HFFc6 (cell line): ENCODE data around the gene ASB10. TPM values are rescaled to one million over a fixed set of nuclear protein-coding genes. Genes with fewer than 3 reads are reported as not detected.
A peak's percentile ranks its signal among the peaks of the same experiment; 100 is the strongest.

Source experiments
- DNase-seq: peaks from one replicate; pipeline ENCODE4 v3.0.0-alpha.2; 2018
- H3K27ac Mint-ChIP-seq: 2 replicates; pipeline ENCODE4 v1.8.0; 2020; ENCODE audit warnings: mild to moderate bottlenecking, mixed read lengths
- H3K27me3 Mint-ChIP-seq: 2 replicates; pipeline ENCODE4 v1.8.0; 2021; ENCODE audit warnings: mild to moderate bottlenecking, moderate library complexity, mixed read lengths; ENCODE audit not compliant: insufficient read depth
- H3K36me3 Mint-ChIP-seq: 2 replicates; pipeline ENCODE4 v1.8.0; 2021; ENCODE audit warnings: low read depth, mixed read lengths
- H3K4me1 Mint-ChIP-seq: 2 replicates; pipeline ENCODE4 v1.8.0; 2020; ENCODE audit warnings: low read depth, mixed read lengths
- H3K4me3 Mint-ChIP-seq: 2 replicates; pipeline ENCODE4 v1.8.0; 2020; ENCODE audit warnings: mild to moderate bottlenecking, moderate library complexity, mixed read lengths
- H3K9me3 Mint-ChIP-seq: 2 replicates; pipeline ENCODE4 v1.8.0; 2020; ENCODE audit warnings: mild to moderate bottlenecking, mixed read lengths
- total RNA-seq, 6 experiments: library from RNA; stranded (reverse); fragmentation: NEBNext Ultra II Directional; extraction: Animal tissue kit (Norgen Biotek cat#: 25700); gene quantifications; 2 replicates in 1 of 6; 3 replicates in 5 of 6; pipeline ENCODE4 v1.2.3, GENCODE V29; 2021
- TF ChIP-seq, protein P1 (sequence below): fragments of 200-600 bp; sonication (generic); IDR thresholded peaks from 2 replicates; pipeline ENCODE4 v1.5.0; 2021; ENCODE audit warnings: antibody characterized with exemption, mild to moderate bottlenecking

The ASB10 gene
- total RNA-seq, 6 experiments from 2014 or later, result not detected

- no peak for DNase-seq
- TF ChIP-seq, protein P1, sequence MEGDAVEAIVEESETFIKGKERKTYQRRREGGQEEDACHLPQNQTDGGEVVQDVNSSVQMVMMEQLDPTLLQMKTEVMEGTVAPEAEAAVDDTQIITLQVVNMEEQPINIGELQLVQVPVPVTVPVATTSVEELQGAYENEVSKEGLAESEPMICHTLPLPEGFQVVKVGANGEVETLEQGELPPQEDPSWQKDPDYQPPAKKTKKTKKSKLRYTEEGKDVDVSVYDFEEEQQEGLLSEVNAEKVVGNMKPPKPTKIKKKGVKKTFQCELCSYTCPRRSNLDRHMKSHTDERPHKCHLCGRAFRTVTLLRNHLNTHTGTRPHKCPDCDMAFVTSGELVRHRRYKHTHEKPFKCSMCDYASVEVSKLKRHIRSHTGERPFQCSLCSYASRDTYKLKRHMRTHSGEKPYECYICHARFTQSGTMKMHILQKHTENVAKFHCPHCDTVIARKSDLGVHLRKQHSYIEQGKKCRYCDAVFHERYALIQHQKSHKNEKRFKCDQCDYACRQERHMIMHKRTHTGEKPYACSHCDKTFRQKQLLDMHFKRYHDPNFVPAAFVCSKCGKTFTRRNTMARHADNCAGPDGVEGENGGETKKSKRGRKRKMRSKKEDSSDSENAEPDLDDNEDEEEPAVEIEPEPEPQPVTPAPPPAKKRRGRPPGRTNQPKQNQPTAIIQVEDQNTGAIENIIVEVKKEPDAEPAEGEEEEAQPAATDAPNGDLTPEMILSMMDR, result no peak
- peak overlapping the region; percentile 97 for H3K4me3 Mint-ChIP-seq
- H3K27ac Mint-ChIP-seq, result peak overlapping the region; percentile 96
- peaks cover 38% of the 10 kb centered on the region for H3K4me1 Mint-ChIP-seq
- H3K36me3 Mint-ChIP-seq, result peaks cover 35% of the 10 kb centered on the region
- H3K27me3 Mint-ChIP-seq, result no peaks in the 10 kb centered on the region; the same call in 1 of the 2 replicates
- H3K9me3 Mint-ChIP-seq, result no peaks in the 10 kb centered on the region
These were observed 39.5 kb upstream of the ASB10 start for GRCh38 chr7:151226560-151226874.

DNA sequence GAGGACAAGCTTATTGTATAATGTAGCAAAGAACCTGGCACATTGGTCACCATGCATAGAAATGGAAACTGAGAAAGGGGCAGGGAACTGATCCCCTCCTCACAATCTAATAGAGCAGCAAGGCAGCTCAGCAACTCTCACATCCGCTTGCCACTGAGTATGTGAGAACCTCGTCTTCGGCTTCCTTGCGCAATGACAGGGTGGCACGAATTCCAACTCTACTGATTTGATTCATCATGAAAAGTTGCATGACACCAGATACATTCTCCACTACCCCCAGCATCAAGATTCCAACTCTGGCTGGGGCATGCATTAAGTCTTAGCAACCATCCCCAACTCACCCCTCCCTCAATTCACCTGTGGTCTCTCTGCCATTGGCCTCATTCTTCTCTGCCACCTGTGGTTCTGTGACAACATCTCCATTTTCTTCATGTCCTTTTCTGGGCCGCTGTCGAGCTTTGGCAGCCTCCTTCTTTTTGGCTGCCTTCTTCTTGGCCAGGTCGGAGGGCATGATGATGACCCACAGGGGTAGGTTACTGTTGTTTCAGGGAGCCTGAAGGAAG lies 39.0 kb upstream of the ASB10 start:
- Mint-ChIP-seq H3K4me1 (peaks cover 33% of the 10 kb centered on the region), H3K27ac (peak overlapping the region; percentile 96), H3K36me3 (peaks cover 35% of the 10 kb centered on the region), H3K9me3 (no peaks in the 10 kb centered on the region), H3K4me3 (peak overlapping the region; percentile 97), H3K27me3 (no peaks in the 10 kb centered on the region; the same call in 1 of the 2 replicates)
- TF ChIP-seq, protein P1, result no peak
- DNase-seq, result no peak

- H3K36me3 Mint-ChIP-seq, result peaks cover 44% of the 10 kb centered on the region
- no peaks in the 10 kb centered on the region; the same call in 1 of the 2 replicates for H3K27me3 Mint-ChIP-seq
- no peak overlapping the region for H3K4me3 Mint-ChIP-seq
- TF ChIP-seq, protein P1, result no peak; the same call in 1 of the 2 replicates
- H3K27ac Mint-ChIP-seq, result no peak overlapping the region
- H3K9me3 Mint-ChIP-seq, result no peaks in the 10 kb centered on the region
- peaks cover 30% of the 10 kb centered on the region for H3K4me1 Mint-ChIP-seq
- DNase-seq, result no peak
These were observed 36.7 kb upstream of the ASB10 start for GRCh38 chr7:151223728-151224127.

GRCh38 chr7:151218170-151218569 lies 31.1 kb upstream of the ASB10 start:
- Mint-ChIP-seq H3K4me1 (no peaks in the 10 kb centered on the region), H3K27ac (no peak overlapping the region), H3K9me3 (no peaks in the 10 kb centered on the region), H3K4me3 (no peak overlapping the region), H3K36me3 (peaks cover 42% of the 10 kb centered on the region), H3K27me3 (no peaks in the 10 kb centered on the region)
- TF ChIP-seq, protein P1, result no peak
- DNase-seq, result no peak

GRCh38 chr7:151215396-151215795 lies 28.3 kb upstream of the ASB10 start:
- no peaks in the 10 kb centered on the region for H3K4me1 Mint-ChIP-seq
- H3K4me3 Mint-ChIP-seq, result no peak overlapping the region
- H3K9me3 Mint-ChIP-seq, result no peaks in the 10 kb centered on the region
- H3K36me3 Mint-ChIP-seq, result peaks cover 37% of the 10 kb centered on the region
- no peak for DNase-seq
- H3K27me3 Mint-ChIP-seq, result peaks cover 6% of the 10 kb centered on the region
- no peak overlapping the region for H3K27ac Mint-ChIP-seq
- TF ChIP-seq, protein P1, result no peak

DNA sequence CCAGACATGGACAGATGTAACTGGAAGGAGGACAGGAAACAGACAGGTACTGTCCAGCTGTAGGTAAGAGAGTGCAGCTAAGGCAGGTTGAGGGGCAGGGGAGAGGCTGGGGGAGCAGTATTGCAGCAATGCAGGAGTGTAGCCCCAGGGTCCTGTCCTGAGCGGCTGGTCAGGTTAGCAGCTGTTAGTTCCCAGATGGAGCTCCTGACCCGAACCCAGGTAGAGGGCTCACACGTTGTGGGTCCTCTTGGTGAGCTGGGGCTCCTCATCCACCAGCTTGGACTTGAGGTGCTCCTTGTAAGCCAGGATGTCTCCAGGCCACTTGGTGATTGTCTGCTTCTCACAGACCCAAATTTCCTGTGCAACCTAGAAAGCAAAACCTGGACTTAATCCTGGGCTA lies 26.8 kb upstream of the ASB10 start:
- Mint-ChIP-seq H3K9me3 (no peaks in the 10 kb centered on the region), H3K36me3 (peaks cover 31% of the 10 kb centered on the region), H3K27me3 (peaks cover 13% of the 10 kb centered on the region), H3K4me3 (no peak overlapping the region), H3K4me1 (no peaks in the 10 kb centered on the region), H3K27ac (no peak overlapping the region)
- TF ChIP-seq, protein P1, result no peak
- no peak for DNase-seq
